Measurements from ENCODE around the gene PAX2.

The PAX2 gene

GRCh38 chr10:100755821-100756220 is 10.4 kb downstream of the PAX2 start:
- no peak for DNase-seq (ENCODE audit: low read depth in 2 of 2)

GRCh38 chr10:100759331-100759730 is 13.9 kb downstream of the PAX2 start:
- DNase-seq (ENCODE audit: low read depth in 2 of 2) = no peak

- DNase-seq (ENCODE audit: low read depth in 2 of 2) = no peak
Observed at GRCh38 chr10:100760726-100761125, 15.3 kb downstream of the PAX2 start.

- no peak for DNase-seq (ENCODE audit: low read depth in 2 of 2)
Observed at GRCh38 chr10:100761191-100761590, 15.8 kb downstream of the PAX2 start.

GRCh38 chr10:100763043-100763747 is 17.8 kb downstream of the PAX2 start:
- DNase-seq (ENCODE audit: low read depth in 2 of 2) = no peak

GRCh38 chr10:100766693-100767421 is 21.5 kb downstream of the PAX2 start:
- no peak for DNase-seq (ENCODE audit: low read depth in 2 of 2)

GRCh38 chr10:100767422-100767775 is 22.0 kb downstream of the PAX2 start:
- DNase-seq (ENCODE audit: low read depth in 2 of 2) = no peak

GRCh38 chr10:100769481-100769880 is 24.1 kb downstream of the PAX2 start:
- no peak for DNase-seq (ENCODE audit: low read depth in 2 of 2)

- no peak for DNase-seq (ENCODE audit: low read depth in 2 of 2)
Observed at GRCh38 chr10:100773646-100774045, 28.3 kb downstream of the PAX2 start.

GRCh38 chr10:100774223-100774622 is 28.8 kb downstream of the PAX2 start:
- no peak for DNase-seq (ENCODE audit: low read depth in 2 of 2)

- DNase-seq (ENCODE audit: low read depth in 2 of 2) = no peak
Observed at GRCh38 chr10:100774876-100775275, 29.5 kb downstream of the PAX2 start.

- DNase-seq (ENCODE audit: low read depth in 2 of 2) = no peak
Observed at GRCh38 chr10:100775386-100775785, 30.0 kb downstream of the PAX2 start.

- DNase-seq (ENCODE audit: low read depth in 2 of 2) = no peak
Observed at GRCh38 chr10:100775871-100776270, 30.5 kb downstream of the PAX2 start.

- no peak for DNase-seq (ENCODE audit: low read depth in 2 of 2)
Observed at GRCh38 chr10:100776671-100777070, 31.3 kb downstream of the PAX2 start.

- DNase-seq (ENCODE audit: low read depth in 2 of 2) = no peak
Observed at GRCh38 chr10:100779329-100779728, 33.9 kb downstream of the PAX2 start.

- DNase-seq (ENCODE audit: low read depth in 2 of 2) = no peak
Observed at GRCh38 chr10:100780324-100780723, 34.9 kb downstream of the PAX2 start.

- DNase-seq (ENCODE audit: low read depth in 2 of 2) = no peak
Observed at GRCh38 chr10:100781145-100781665, 35.8 kb downstream of the PAX2 start.

- DNase-seq (ENCODE audit: low read depth in 2 of 2) = no peak
Observed at GRCh38 chr10:100782461-100783244, 37.3 kb downstream of the PAX2 start.

- no peak for DNase-seq (ENCODE audit: low read depth in 2 of 2)
Observed at GRCh38 chr10:100784126-100784525, 38.7 kb downstream of the PAX2 start.

GRCh38 chr10:100786591-100786990 is 41.2 kb downstream of the PAX2 start:
- no peak for DNase-seq (ENCODE audit: low read depth in 2 of 2)

- DNase-seq (ENCODE audit: low read depth in 2 of 2) = no peak
Observed at GRCh38 chr10:100788002-100788903, 42.9 kb downstream of the PAX2 start.
